GM19324 (cell line): Measurements from ENCODE around the gene ASB6.
"Not testable (repeated sequence)": the region's sequence is repeated elsewhere in the genome, so short reads cannot be mapped to it uniquely, and the experiment has no call there.

Experiments
- ATAC-seq: cut with Tn5 transposase; IDR thresholded peaks from one replicate; pipeline ENCODE4 v1.9.1; 2021; ENCODE audit warnings: mild to moderate bottlenecking, moderate library complexity; ENCODE audit not compliant: unreplicated experiment, low FRiP score

Gene ASB6

GRCh38 chr9:129667850-129668249 is 25.9 kb upstream of the ASB6 start:
- ATAC-seq, result no peak

GRCh38 chr9:129667378-129667777 is 25.4 kb upstream of the ASB6 start:
- no peak for ATAC-seq

- ATAC-seq, result no peak
Measured at GRCh38 chr9:129666575-129666974, 24.6 kb upstream of the ASB6 start.

GRCh38 chr9:129665814-129666520 is 24.0 kb upstream of the ASB6 start:
- no peak for ATAC-seq

DNA sequence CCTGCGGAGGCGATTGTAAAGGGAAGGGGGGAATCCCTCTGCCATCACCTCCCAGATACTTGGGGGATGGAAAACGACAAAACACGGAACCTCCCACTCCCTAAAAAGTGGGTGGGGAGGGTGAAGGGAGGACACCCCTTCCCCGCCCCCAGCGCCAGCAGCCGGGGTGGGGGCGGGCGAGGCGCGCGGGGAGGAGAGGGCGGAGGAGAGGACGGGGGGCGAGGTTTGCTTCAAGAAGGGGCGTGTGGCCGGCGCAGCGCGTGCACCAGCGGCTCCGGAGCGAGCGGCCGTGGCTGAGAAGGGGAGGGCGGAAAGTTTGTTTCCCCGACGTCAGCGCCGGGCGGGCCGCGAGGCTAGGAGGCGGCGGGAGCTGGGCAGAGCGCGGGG is 23.4 kb upstream of the ASB6 start, which contains the start of gene PRRX2:
Gene PRRX2, plus strand, starts transcription at position 259 of the 387 bp plus-strand sequence. CDS start 221 bp downstream, outside the sequence.
- no peak for ATAC-seq

- no peak for ATAC-seq
Measured at GRCh38 chr9:129664746-129665388, 22.9 kb upstream of the ASB6 start.

DNA sequence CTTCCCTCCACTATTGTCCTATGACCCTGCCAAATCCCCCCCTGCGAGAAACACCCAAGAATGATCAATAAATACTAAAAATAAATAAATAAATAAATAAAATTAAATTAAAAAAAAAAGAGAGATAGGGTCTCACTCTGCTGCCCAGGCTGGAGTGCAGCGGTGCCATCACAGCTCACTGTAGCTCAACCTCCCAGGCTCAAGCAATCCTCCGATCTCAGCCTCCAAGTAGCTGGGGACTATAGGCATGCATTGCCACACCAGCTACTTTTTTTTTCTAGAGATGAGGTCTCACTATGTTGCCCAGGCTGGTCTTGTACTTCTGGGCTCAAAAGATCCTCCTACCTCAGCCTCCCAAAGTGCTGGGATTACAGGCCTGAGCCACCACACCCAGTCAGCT is 20.3 kb upstream of the ASB6 start:
- ATAC-seq, result not testable (repeated sequence)

DNA sequence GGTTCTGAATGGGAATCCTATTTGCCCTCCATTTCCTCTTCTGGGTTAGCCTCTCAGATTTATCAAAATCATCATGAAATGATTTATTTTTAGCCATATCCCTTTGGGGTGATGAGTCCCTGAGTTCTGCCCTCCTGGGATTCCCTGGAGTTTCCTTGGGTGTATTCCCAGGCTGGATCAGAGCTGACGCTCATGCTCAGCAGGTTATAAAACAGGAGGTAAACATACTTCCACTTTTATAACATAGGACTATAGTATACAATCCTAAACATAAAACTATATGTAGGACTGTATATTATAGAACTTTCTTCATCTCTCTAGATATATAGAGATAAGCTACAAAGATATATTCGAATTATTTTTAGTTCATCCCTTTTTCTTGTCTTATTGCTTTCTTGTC is 19.1 kb upstream of the ASB6 start:
- ATAC-seq, result no peak

- no peak for ATAC-seq
Measured at GRCh38 chr9:129656795-129657390, 14.9 kb upstream of the ASB6 start.

DNA sequence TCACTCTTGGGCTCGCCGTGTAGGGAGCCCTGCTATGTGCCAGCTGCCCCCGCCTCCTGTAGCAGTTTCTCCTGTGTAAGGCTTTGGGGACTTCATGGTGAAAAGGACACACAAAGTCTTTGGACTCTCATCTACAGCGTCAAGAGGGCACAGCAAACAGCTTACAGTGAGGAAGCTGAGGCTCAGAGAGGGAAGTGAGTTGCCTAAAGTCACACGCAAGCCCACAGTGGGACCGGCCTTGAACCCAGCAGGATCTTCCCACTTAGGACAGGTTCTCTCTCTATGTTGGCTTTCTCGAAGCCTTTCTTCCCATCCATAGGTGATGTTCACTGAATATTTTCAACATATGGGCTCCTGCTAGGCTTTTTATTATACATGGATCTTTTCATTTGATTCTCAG is 13.7 kb upstream of the ASB6 start:
- ATAC-seq, result no peak

GRCh38 chr9:129655154-129655553 is 13.2 kb upstream of the ASB6 start:
- no peak for ATAC-seq

DNA sequence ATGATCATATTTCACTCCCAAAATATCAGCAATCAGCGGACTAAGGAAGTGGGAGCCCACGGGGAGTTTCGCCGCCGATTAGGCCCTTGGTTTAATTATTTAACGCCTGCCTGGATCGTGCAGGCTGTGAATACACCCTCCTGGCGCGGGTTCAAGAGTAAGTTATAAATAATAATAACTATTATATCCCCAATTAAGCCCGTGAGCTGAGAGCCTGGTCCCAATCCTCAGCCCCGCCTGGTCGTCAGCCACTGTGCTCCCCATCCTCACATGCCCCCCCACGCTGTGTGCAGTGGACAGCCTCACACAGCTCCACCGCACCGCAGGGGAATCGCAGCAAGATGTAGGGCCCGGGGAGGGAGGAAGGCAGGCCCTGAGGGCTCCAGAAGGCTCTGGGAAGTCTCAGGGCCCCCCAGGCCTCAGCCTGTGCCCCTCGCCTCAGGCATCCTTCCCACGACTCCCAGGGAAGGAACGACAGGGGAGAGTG is 12.6 kb upstream of the ASB6 start:
- no peak for ATAC-seq

GRCh38 chr9:129653823-129654553 is 12.0 kb upstream of the ASB6 start:
- ATAC-seq, result no peak

DNA sequence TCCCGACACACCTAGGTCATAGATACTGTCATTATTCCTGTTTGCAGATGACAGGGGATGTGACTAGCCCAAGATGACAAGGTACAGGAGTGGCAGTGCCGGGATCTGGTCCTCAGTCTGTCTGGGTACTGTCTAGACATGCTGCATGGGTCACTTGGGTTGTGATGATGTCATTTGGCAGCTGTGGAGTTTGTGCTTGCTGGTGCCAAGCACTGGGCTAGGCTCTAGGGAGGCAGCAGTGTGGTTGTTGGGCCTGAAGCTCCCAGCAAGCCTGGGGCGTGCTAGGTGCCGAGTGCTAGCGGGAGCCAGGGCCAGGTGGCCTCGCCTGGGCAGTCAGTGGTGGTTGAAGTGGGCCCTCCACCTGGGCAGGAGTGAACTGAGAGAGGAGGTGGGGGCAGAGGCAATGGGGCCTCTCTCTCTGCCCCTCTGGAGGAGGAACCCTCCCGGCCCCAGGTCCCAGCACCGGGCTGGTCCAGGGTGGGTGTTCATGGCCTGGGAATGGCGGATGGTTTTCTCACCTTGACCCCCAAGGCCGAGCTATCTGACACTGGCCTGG is 8.8 kb upstream of the ASB6 start:
- no peak for ATAC-seq

DNA sequence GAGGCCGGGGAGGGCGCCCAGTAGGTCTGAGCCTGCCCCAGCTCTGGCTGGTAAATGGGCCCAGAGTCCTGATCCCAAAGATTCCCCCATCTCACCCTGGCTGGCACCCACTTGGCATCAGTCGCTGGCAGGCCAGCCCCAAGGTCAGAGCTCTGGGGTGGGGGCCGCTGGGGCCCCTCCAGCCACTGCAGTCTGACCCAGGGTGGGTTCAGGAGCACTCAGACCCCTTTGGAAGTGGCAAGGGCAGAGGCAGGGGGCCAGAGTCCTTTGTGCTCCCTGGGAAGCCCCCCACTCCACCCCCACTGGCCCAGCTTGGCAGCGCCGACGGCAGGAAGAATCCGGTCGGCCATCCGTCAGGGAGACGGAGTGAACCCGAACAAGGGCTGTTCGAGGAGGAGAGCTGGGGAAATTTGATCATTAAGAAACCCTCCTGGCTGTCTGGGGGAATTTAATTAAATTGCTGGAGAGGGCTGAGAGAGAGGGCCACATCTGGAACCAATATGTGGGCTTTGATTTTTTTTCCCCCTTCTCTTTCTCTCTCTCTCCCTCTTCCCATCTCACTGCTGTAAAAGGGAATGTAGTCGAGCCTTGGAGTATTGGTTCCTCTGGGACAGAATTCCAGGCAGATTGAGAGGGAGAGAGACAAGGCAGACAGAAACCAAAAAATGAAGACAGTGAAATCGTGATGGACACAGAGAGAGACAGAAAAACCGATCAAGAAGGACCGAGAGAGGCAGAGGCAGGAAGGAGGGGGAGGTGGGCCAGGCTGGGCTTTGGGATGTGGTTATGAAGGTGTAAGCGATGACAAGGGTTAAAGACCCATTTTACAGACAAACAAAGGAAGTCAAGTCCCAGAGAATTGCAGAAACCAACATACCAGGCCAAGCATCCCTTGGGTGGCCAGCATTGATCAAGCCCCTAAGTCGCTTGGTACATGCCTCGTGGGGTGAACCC is 8.1 kb upstream of the ASB6 start:
- ATAC-seq, result no peak

DNA sequence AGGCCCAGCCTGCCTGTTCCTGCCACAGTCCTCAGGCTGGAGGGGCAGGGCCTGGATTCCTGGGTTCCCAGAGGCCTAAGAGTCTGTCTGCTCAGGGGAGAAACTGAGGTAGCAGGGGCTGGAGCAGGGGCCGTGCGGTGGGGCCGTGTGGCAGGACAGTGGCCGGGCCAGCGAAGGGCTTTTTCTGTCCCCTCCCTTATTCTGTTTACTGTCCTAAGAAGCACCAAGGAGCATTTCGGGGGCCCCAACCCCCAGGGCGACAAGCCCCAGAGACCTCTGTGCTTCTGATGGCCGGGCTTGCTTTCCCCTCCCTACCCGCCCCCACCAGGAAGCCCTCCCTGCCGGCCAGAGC is 6.8 kb upstream of the ASB6 start:
- ATAC-seq, result no peak

DNA sequence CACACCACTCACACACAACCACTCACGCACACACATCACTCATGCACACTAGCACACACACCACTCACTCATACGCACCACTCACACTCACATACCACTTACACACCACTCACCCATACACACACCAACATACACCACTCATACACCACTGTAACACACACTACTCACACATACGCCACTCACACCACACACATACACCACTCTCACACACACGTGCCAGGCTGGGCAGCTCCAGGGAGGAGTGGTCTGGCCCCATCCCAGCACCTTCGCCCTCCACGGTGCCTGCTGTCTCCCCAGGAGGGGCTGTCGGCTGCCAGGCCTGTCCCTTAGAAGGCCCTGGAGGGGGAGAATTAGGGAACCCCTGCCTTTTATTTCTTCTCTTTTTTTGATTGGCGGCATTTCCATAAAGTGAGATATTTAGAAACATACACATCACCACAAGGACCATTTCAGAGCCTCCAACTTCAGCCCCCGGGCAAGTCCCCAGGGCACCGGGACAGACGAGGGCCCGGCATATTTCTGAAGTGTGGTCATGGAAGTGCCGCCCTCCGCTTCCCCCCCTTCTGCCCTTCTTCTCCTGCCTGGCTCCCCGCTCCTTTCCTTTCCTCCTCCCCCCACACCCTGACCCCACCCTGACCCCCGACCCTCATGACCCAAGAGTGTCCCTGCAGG is 6.3 kb upstream of the ASB6 start:
- ATAC-seq, result no peak

GRCh38 chr9:129647635-129648034 is 5.7 kb upstream of the ASB6 start:
- ATAC-seq, result no peak

- ATAC-seq, result no peak
Measured at GRCh38 chr9:129646654-129647053, 4.7 kb upstream of the ASB6 start.
